ENCODE measurements around the gene DUSP8.

DNA sequence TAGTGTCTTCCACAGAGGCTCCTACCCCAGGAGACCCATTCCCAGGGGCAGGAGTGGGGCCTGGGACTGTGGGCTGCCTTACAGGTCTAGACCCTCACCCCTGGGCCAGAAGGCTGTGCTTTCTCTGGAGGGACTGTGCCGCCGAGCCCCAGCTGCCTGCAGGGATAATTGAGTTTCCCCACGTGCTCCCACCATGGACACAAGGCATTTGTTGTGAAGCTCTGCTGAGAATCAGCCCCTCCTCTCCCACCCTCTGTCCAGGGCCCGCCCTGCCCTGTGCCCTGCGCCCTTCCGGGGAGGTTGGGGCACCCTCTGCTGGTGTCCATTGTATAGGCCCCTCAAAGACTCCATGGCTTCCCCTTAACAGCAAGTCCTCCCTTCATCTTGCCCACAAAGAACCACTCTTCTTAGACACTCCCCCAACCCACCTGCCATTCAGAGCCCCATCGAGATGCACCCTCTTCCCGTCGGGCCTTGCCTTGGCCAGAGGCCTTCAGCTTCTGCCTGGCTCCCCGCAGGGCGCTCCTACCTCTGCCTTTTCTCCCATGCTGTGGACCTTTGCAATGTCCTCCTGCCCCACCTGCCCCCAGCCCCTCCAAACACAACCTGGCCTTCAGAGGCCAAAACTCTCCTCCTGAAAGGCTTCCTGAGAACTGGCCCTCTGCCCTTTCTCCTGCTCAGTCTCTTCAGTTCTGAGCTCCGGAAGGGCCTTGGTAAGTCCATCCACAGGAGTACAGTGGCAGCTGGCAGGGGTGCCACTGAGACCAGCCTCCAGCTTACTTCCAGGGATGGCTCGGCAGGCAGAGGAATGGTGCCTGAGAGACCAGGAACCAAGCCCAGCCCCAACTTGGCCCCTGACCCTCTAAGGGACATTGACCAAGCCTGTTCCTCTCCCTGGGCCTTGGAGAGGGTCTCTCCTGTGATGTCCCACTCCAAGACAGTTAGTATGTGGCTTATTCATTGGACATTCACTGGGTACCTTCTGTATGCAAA is 22.4 kb downstream of the DUSP8 start:
- TF ChIP-seq, protein P1, sequence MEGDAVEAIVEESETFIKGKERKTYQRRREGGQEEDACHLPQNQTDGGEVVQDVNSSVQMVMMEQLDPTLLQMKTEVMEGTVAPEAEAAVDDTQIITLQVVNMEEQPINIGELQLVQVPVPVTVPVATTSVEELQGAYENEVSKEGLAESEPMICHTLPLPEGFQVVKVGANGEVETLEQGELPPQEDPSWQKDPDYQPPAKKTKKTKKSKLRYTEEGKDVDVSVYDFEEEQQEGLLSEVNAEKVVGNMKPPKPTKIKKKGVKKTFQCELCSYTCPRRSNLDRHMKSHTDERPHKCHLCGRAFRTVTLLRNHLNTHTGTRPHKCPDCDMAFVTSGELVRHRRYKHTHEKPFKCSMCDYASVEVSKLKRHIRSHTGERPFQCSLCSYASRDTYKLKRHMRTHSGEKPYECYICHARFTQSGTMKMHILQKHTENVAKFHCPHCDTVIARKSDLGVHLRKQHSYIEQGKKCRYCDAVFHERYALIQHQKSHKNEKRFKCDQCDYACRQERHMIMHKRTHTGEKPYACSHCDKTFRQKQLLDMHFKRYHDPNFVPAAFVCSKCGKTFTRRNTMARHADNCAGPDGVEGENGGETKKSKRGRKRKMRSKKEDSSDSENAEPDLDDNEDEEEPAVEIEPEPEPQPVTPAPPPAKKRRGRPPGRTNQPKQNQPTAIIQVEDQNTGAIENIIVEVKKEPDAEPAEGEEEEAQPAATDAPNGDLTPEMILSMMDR (IDR thresholded peaks at IDR 0.05), result no peak
- TF ChIP-seq POLR2A (IDR thresholded peaks at IDR 0.05; ENCODE audit: low read depth), result no peak
- no peak for TF ChIP-seq POLR2AphosphoS5 (IDR thresholded peaks at IDR 0.05)
- no peak for TF ChIP-seq EP300 (IDR thresholded peaks at IDR 0.05)

All from esophagus muscularis mucosa (tissue), 4 donors.